ENCODE data around the gene WLS. TPM values are rescaled to one million over a fixed set of nuclear protein-coding genes. Genes with fewer than 3 reads are reported as not detected.

Gene WLS
- total RNA-seq, 1 donor from 2014 or later, result not detected

DNA sequence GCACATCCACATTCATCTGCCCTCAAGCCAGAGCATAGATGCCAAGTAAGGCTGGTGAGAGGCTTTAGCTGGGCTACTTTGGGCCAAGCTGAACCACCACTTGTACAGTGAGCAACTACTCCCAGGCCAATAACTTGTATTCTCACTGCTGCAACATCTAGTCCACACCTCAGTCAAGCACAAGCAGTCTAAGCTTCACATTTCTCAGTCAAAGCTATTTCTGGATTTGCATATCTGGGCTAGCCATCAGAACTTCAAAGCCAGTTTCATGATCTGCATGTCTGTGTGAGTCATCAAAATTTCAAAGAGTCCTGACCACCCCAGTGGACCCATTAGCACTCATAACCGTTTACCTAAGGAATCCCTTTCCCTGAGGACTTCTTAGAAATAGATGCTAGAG, 104.2 kb downstream of the WLS start:
- Mint-ChIP-seq H3K9me3 (no peaks in the 10 kb centered on the region), H3K4me3 (ENCODE audit: low read depth) (no peak overlapping the region), H3K36me3 (ENCODE audit: low read depth) (no peaks in the 10 kb centered on the region), H3K27ac (no peak overlapping the region), H3K27me3 (ENCODE audit: low read depth) (no peaks in the 10 kb centered on the region), H3K4me1 (ENCODE audit: low read depth) (no peaks in the 10 kb centered on the region)
- intact Hi-C loops (cut with micrococcal nuclease), result no loop called here
- no peak for DNase-seq (ENCODE audit: low spot score)

DNA sequence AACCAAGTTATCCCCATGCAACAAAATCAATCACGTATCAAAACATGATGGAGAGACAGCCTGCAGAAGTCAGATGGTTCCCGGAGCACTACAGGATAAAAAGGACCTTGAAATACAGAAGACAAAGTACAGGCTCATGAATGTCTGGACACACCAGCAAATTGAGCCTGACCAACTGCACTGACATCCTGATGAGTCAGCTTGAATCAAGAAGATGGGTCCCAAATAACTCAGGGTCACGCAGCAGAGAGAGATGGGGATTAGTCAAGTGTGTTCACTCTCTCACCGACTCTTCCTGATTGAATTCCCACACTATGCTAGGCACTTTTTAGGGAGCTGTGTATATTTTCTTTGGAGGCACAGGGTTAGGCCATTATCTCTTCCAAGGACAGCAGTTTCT, 110.8 kb downstream of the WLS start:
- Mint-ChIP-seq H3K36me3 (ENCODE audit: low read depth) (no peaks in the 10 kb centered on the region), H3K4me1 (ENCODE audit: low read depth) (peaks cover 3% of the 10 kb centered on the region), H3K4me3 (ENCODE audit: low read depth) (no peak overlapping the region), H3K27ac (no peak overlapping the region), H3K9me3 (no peaks in the 10 kb centered on the region), H3K27me3 (ENCODE audit: low read depth) (no peaks in the 10 kb centered on the region)
- no peak for DNase-seq (ENCODE audit: low spot score)
- intact Hi-C loops (cut with micrococcal nuclease), result loop anchor here (2.0 kb wide), 1 partner anchor 1615 kb away; no protein-coding TSS in a partner anchor

DNA sequence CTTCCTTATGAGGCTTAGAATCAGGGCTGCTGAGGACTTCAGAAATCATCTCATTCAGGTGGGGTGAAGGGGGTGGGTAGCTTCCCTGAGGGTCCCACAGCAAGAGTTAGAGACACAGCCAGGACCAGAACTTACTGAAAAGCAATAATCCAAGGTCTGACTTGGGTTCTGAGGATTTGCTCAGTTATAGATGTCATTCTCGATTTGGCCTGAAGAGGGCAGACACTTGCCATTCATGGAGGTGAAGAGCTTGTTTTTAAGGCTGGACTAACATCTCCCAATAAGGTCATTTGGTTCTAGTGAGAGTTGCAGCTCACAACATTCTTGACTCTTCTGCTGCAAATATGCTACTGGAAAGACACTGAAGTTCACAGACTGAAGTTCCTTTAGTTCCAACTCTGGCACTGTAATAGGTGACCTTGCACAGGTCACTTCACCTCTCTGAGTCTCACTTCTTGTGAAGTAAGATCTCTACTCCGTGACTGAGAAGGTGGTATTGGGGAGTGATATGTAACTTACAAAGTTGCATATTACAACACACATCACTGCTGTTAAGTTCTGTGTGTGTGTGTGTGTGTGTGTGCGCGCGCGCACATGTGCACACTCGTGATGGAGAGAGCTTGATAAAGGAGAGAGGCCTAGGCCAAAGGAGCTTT, 112.1 kb downstream of the WLS start:
- no peak overlapping the region for H3K27ac Mint-ChIP-seq
- no peaks in the 10 kb centered on the region for H3K36me3 Mint-ChIP-seq (ENCODE audit: low read depth)
- H3K4me3 Mint-ChIP-seq (ENCODE audit: low read depth), result no peak overlapping the region
- intact Hi-C loops (cut with micrococcal nuclease), result loop anchor here (1.0 to 2.0 kb wide), 3 partner anchors 222 to 1617 kb away; no protein-coding TSS in a partner anchor
- no peaks in the 10 kb centered on the region for H3K27me3 Mint-ChIP-seq (ENCODE audit: low read depth)
- peaks cover 3% of the 10 kb centered on the region for H3K4me1 Mint-ChIP-seq (ENCODE audit: low read depth)
- no peaks in the 10 kb centered on the region for H3K9me3 Mint-ChIP-seq
- DNase-seq (ENCODE audit: low spot score), result peak; percentile 12

DNA sequence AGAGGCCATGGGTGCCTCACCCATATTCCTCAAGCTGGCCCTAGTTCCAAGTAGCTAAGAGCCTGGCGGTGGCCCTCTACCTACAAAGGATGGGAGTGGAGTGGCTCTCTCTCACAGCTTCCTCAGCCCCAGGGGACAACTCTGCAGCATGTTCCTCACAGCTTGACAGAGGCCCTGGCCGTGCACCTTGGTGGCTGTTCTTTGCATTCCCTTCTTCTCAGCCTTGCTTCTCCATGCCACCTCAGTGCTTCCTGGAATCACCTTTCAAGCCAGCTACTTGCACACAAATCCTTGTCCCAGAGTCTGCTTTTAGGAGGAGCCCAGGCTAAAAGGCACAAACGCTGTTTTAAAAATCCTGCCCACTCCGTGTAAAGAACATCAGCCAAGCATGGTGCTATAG, 112.9 kb downstream of the WLS start:
- Mint-ChIP-seq H3K4me3 (ENCODE audit: low read depth) (no peak overlapping the region), H3K9me3 (no peaks in the 10 kb centered on the region), H3K36me3 (ENCODE audit: low read depth) (no peaks in the 10 kb centered on the region), H3K4me1 (ENCODE audit: low read depth) (peaks cover 3% of the 10 kb centered on the region), H3K27me3 (ENCODE audit: low read depth) (no peaks in the 10 kb centered on the region), H3K27ac (no peak overlapping the region)
- intact Hi-C loops (cut with micrococcal nuclease), result loop anchor here (5.0 kb wide), 1 partner anchor 267 kb away; no protein-coding TSS in a partner anchor
- DNase-seq (ENCODE audit: low spot score), result no peak

DNA sequence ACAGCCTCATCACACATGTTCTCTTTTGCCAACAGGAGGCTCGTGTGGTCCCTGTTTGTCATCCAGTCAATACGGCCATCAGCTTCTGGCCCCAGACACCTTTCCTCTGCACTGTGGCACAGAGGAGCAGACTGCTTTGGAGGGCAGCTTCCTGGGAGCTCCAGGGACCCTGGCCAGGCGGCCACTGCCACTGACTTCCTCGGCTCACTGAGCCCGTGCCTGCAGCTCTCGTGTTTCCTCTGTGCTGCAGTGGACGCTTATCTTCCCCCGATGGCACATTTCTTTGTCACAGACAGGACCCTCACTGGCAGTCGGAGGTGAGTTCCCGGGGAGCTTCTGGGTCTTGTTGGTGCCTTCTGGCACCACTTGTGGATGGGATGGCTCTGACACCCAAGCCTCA, 114.9 kb downstream of the WLS start:
- H3K36me3 Mint-ChIP-seq (ENCODE audit: low read depth), result no peaks in the 10 kb centered on the region
- no peak for DNase-seq (ENCODE audit: low spot score)
- H3K4me3 Mint-ChIP-seq (ENCODE audit: low read depth), result no peak overlapping the region
- peaks cover 3% of the 10 kb centered on the region for H3K4me1 Mint-ChIP-seq (ENCODE audit: low read depth)
- intact Hi-C loops (cut with micrococcal nuclease), result loop anchor here (2.0 to 5.0 kb wide), 3 partner anchors 265 to 351 kb away; no protein-coding TSS in a partner anchor
- no peaks in the 10 kb centered on the region for H3K27me3 Mint-ChIP-seq (ENCODE audit: low read depth)
- H3K9me3 Mint-ChIP-seq, result no peaks in the 10 kb centered on the region
- H3K27ac Mint-ChIP-seq, result no peak overlapping the region

DNA sequence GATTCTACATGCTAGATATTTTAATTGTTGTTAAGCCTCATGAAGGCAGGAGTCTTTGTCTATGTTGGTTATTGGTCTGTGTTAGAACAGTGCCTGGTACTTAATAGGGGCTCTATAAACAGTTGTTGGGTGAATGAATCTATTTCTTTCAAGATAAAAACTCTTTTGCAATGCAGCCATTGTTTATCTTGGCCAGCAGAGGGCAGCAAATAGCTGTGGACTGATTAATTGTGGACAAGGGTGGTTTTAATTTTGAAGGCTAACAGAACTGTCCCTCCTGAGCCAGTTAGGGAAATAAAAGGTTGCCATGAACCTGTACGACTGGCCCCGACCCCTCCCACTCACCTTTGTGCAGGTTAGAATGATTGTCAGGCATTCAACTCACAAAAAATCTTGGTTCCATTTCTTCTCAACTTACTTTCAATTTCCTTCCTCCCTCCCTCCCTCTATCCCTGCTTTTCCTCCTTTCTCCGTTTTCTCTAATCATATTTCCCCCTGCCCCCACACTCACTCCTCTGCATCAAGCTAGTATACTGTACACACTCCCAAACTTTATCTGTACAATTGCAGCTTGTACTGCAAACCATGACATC, 115.6 kb downstream of the WLS start:
- no peak overlapping the region for H3K27ac Mint-ChIP-seq
- intact Hi-C loops (cut with micrococcal nuclease), result loop anchor here (2.0 to 5.0 kb wide), 3 partner anchors 264 to 350 kb away; no protein-coding TSS in a partner anchor
- H3K36me3 Mint-ChIP-seq (ENCODE audit: low read depth), result no peaks in the 10 kb centered on the region
- DNase-seq (ENCODE audit: low spot score), result no peak
- no peaks in the 10 kb centered on the region for H3K27me3 Mint-ChIP-seq (ENCODE audit: low read depth)
- H3K9me3 Mint-ChIP-seq, result no peaks in the 10 kb centered on the region
- peaks cover 3% of the 10 kb centered on the region for H3K4me1 Mint-ChIP-seq (ENCODE audit: low read depth)
- H3K4me3 Mint-ChIP-seq (ENCODE audit: low read depth), result peak overlapping the region; percentile 56

DNA sequence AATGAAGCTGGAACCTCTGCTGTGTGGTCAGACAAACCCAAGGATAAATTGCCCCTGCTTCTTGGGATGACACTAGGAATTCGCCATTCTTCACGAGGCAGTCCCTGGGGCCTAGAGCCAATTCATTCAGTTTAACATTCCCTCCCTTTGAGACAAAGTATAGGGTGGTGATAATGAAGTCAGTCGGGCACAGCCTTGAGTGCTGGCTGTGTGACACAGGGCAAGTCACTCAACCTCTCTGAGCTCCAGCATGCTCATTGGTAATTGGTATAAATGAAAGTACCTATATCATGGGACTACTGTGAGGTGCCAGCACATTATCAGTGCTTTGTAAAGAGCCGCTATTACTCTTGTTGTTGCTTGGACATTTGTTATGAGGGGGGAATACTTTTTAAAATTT, 117.0 kb downstream of the WLS start:
- Mint-ChIP-seq H3K27me3 (ENCODE audit: low read depth) (no peaks in the 10 kb centered on the region), H3K27ac (no peak overlapping the region), H3K9me3 (no peaks in the 10 kb centered on the region), H3K36me3 (ENCODE audit: low read depth) (no peaks in the 10 kb centered on the region), H3K4me3 (ENCODE audit: low read depth) (no peak overlapping the region), H3K4me1 (ENCODE audit: low read depth) (peaks cover 3% of the 10 kb centered on the region)
- intact Hi-C loops (cut with micrococcal nuclease), result loop anchor here (5.0 kb wide), 1 partner anchor 263 kb away; no protein-coding TSS in a partner anchor
- no peak for DNase-seq (ENCODE audit: low spot score)

DNA sequence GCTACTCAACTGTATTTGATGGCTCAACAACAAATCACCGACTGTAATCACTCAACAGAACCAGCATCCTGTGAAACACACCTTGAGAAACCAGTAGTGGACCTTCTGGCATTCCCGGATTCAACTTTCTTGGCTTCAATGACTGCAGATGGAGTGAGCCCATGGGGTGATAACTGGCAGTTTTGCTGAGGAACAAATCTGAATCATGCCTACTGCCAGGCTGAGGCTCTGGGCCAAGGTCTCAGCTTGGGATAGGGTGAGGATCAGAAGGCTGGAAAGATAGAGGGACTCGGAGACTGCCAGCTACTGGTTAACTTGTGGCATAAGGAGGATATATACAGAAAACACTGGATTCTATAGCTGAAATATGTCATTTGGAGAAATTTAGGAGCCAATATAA, 118.4 kb downstream of the WLS start:
- H3K4me3 Mint-ChIP-seq (ENCODE audit: low read depth), result no peak overlapping the region
- H3K36me3 Mint-ChIP-seq (ENCODE audit: low read depth), result no peaks in the 10 kb centered on the region
- peaks cover 2% of the 10 kb centered on the region for H3K27me3 Mint-ChIP-seq (ENCODE audit: low read depth)
- DNase-seq (ENCODE audit: low spot score), result no peak
- peaks cover 3% of the 10 kb centered on the region for H3K4me1 Mint-ChIP-seq (ENCODE audit: low read depth)
- H3K27ac Mint-ChIP-seq, result no peak overlapping the region
- H3K9me3 Mint-ChIP-seq, result no peaks in the 10 kb centered on the region
- intact Hi-C loops (cut with micrococcal nuclease), result no loop called here

DNA sequence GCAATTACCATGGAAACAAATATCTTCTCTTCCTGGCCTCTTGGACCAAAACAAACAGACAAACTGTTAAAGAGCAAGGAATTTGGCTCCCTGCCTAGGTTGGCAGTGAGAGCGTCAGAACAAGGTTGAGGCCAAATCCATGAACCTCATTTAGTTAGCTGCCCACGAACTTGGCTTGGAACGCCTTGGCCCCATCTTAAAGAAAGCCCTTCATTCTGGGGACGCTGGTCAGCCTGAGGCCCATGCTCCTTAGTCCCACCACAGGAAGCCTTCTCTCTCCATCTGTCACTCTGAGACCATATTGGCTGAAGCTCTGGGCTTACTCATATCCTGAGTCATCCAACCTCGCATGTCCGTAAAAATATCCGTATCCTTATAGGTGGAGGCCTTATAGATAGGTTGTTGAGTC, 119.5 kb downstream of the WLS start:
- intact Hi-C loops (cut with micrococcal nuclease), result no loop called here
- Mint-ChIP-seq H3K4me1 (ENCODE audit: low read depth) (peaks cover 3% of the 10 kb centered on the region), H3K4me3 (ENCODE audit: low read depth) (no peak overlapping the region), H3K9me3 (no peaks in the 10 kb centered on the region), H3K36me3 (ENCODE audit: low read depth) (no peaks in the 10 kb centered on the region), H3K27me3 (ENCODE audit: low read depth) (peaks cover 2% of the 10 kb centered on the region), H3K27ac (no peak overlapping the region)
- no peak for DNase-seq (ENCODE audit: low spot score)

DNA sequence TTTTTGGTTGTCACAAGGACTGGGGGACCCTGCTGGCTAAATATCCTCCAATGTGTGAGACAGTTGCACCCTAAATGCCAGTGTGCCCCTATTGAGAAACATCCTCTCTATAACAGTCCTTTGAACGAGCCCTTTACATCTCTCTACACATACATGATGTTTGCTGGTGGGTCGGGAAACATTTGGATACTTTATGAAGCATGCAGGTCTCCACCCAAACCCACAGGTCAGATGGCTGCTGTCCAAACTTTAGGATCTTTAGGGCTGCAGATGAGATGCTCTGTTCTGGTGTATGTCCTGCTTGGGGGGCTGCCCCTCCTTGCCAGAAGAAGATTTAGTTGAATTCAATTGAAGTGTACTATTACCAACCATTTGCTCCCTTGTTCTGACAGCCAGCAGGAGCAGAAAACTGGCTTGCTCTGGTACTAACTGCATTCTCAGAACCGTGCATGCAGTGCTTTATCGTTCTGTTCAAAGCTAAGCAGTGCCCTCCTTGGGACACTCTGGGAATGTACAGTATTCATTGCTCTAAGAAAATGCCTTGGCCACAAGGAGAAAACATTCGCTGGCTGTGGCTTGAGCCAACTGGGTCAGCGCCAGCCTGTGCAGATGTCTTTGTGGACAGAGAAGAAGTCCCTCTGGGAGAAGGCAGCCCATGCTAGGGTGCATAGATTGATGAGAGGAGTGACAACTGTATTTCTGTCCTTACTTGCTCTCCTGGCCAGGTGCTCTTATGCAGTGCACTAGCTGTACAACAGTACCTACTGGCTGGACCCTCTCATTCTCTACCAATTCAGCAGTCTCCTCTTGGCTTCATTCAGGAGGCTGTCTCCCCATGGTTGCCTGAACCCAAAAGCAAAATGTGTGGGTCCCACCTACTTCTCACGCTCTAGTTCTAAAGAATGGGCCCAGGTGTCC, 120.5 kb downstream of the WLS start:
- no peak overlapping the region for H3K27ac Mint-ChIP-seq
- H3K4me3 Mint-ChIP-seq (ENCODE audit: low read depth), result no peak overlapping the region
- DNase-seq (ENCODE audit: low spot score), result no peak
- intact Hi-C loops (cut with micrococcal nuclease), result no loop called here
- H3K27me3 Mint-ChIP-seq (ENCODE audit: low read depth), result peaks cover 3% of the 10 kb centered on the region
- H3K36me3 Mint-ChIP-seq (ENCODE audit: low read depth), result no peaks in the 10 kb centered on the region
- H3K9me3 Mint-ChIP-seq, result no peaks in the 10 kb centered on the region
- no peaks in the 10 kb centered on the region for H3K4me1 Mint-ChIP-seq (ENCODE audit: low read depth)

DNA sequence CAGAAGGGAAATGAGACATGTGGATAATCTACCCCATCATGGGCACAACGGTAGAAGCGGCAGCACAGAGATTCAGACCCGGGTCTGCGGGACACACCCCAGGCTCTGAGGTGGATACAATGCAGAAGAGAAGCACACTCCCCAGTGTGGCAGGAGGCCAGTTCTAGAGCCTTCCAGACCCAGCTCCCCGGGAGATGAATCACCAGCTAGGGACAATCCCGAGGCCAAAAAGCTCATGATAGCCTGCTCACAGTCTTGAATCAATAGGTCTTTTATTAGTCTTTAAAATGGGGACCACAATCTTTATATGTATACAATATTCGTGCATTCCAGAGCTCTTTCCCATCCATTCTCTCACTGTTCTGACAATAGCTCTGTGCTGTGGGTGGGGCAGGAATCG, 124.6 kb downstream of the WLS start:
- Mint-ChIP-seq H3K4me3 (ENCODE audit: low read depth) (no peak overlapping the region), H3K27ac (no peak overlapping the region), H3K27me3 (ENCODE audit: low read depth) (peaks cover 3% of the 10 kb centered on the region), H3K9me3 (no peaks in the 10 kb centered on the region), H3K36me3 (ENCODE audit: low read depth) (no peaks in the 10 kb centered on the region), H3K4me1 (ENCODE audit: low read depth) (no peaks in the 10 kb centered on the region)
- intact Hi-C loops (cut with micrococcal nuclease), result no loop called here
- no peak for DNase-seq (ENCODE audit: low spot score)

DNA sequence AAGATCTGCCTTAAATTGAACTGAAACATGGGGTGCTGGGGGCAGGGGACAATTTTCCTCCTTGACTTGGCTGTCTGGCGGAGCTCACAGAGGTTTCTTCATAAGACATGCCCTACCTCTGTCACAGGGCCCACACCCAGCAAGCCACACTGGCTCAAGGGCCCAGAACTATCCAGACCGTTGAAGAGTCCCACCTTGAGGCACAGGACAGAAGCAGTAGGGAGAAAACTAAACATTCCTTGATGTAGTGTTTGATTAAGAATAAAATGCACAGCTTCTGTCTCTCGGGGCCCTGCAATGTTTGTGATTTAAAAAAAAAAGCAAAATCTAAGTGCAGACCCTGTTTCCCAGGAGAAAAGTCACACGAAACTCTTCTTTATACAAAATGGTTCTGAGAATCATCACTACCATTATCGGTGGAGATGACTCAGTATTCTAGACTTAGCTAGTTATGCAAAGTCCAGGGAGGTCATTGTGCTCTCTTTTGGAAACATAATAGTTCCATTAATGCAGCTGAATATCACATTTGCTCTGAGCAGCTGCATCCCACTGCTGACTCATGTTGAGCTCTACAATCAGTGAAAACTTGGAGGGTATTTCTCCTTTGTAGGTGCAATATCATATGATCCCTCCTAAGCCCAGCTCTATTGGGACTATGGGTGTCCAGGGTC, 128.3 kb downstream of the WLS start:
- Mint-ChIP-seq H3K36me3 (ENCODE audit: low read depth) (no peaks in the 10 kb centered on the region), H3K27ac (no peak overlapping the region)
- intact Hi-C loops (cut with micrococcal nuclease), result no loop called here

More for the DNA sequence above, 128.3 kb downstream of the WLS start:
- no peaks in the 10 kb centered on the region for H3K9me3 Mint-ChIP-seq
- H3K4me3 Mint-ChIP-seq (ENCODE audit: low read depth), result no peak overlapping the region
- DNase-seq (ENCODE audit: low spot score), result no peak
- H3K4me1 Mint-ChIP-seq (ENCODE audit: low read depth), result no peaks in the 10 kb centered on the region
- peaks cover 1% of the 10 kb centered on the region for H3K27me3 Mint-ChIP-seq (ENCODE audit: low read depth)

Measured in activated T-helper 2 cell treated with anti-CD3 and anti-CD28 coated beads, Interferon-gamma antibody, Interleukin-2, Interleukin-4, amounts not matched to agents 10 μg/mL and 5 μg/mL and 100 μg/mL, durations not matched to agents 14 hours and 24 hours and 36 hours (primary cell).